Mesothelial cell of epicardium (in vitro differentiated cells): ENCODE measurements around the gene CHRFAM7A. TPM values are rescaled to one million over a fixed set of nuclear protein-coding genes. Genes with fewer than 3 reads are reported as not detected.
"Not testable (repeated sequence)": the region's sequence is repeated elsewhere in the genome, so short reads cannot be mapped to it uniquely, and the experiment has no call there.

Source experiments
- DNase-seq, 2 experiments: peaks; one replicate each; pipeline ENCODE4 v3.0.0; 2021; ENCODE audit warnings: low spot score in 2 of 2; ENCODE audit not compliant: unreplicated experiment in 2 of 2
- H3K27ac Mint-ChIP-seq: 2 replicates; pipeline ENCODE4 v1.8.0; 2021; ENCODE audit warnings: mixed read lengths
- H3K27me3 Mint-ChIP-seq: 2 replicates; pipeline ENCODE4 v1.8.0; 2021; ENCODE audit warnings: low read depth, mixed read lengths
- H3K36me3 Mint-ChIP-seq: 2 replicates; pipeline ENCODE4 v1.8.0; 2021; ENCODE audit warnings: mixed read lengths
- H3K4me1 Mint-ChIP-seq: 2 replicates; pipeline ENCODE4 v1.8.0; 2021; ENCODE audit warnings: mixed read lengths
- H3K4me3 Mint-ChIP-seq: 2 replicates; pipeline ENCODE4 v1.8.0; 2021; ENCODE audit warnings: mild to moderate bottlenecking, moderate library complexity, mixed read lengths
- H3K9me3 Mint-ChIP-seq: 2 replicates; pipeline ENCODE4 v1.8.0; 2021; ENCODE audit warnings: mixed read lengths
- total RNA-seq: library from RNA; stranded (reverse); gene quantifications from 3 replicates; pipeline ENCODE4 v1.2.1, GENCODE V29; 2021

The CHRFAM7A gene
- 0.33 to 1.5 TPM (median 0.99 TPM) in 3 replicates for total RNA-seq

GRCh38 chr15:30392766-30393663, at the start of gene CHRFAM7A:
Gene CHRFAM7A, minus strand, starts transcription at chr15:30393540. Its CDS starts 10,189 bp downstream, at chr15:30383351.
- not testable (repeated sequence) for H3K9me3 Mint-ChIP-seq, H3K4me3 Mint-ChIP-seq, H3K27me3 Mint-ChIP-seq, DNase-seq, H3K36me3 Mint-ChIP-seq, H3K4me1 Mint-ChIP-seq, H3K27ac Mint-ChIP-seq

GRCh38 chr15:30438348-30438747, 45.0 kb upstream of the CHRFAM7A start:
- not testable (repeated sequence) for H3K36me3 Mint-ChIP-seq, H3K9me3 Mint-ChIP-seq, H3K27me3 Mint-ChIP-seq, H3K4me3 Mint-ChIP-seq, H3K27ac Mint-ChIP-seq, H3K4me1 Mint-ChIP-seq, DNase-seq

GRCh38 chr15:30435878-30436277, 42.5 kb upstream of the CHRFAM7A start:
- H3K4me1 Mint-ChIP-seq, H3K36me3 Mint-ChIP-seq, DNase-seq, H3K4me3 Mint-ChIP-seq, H3K27ac Mint-ChIP-seq, H3K9me3 Mint-ChIP-seq, H3K27me3 Mint-ChIP-seq: not testable (repeated sequence)

- not testable (repeated sequence) for H3K9me3 Mint-ChIP-seq, H3K36me3 Mint-ChIP-seq, H3K4me3 Mint-ChIP-seq, H3K4me1 Mint-ChIP-seq, DNase-seq, H3K27ac Mint-ChIP-seq, H3K27me3 Mint-ChIP-seq
Observed at GRCh38 chr15:30420723-30421122, 27.4 kb upstream of the CHRFAM7A start.

GRCh38 chr15:30414160-30414559, 20.8 kb upstream of the CHRFAM7A start, which contains the start of gene GOLGA8R:
Gene GOLGA8R, minus strand, starts transcription at chr15:30414260. Its CDS starts 98 bp downstream, at chr15:30414162.
- H3K36me3 Mint-ChIP-seq, DNase-seq, H3K4me1 Mint-ChIP-seq, H3K27ac Mint-ChIP-seq, H3K9me3 Mint-ChIP-seq, H3K27me3 Mint-ChIP-seq, H3K4me3 Mint-ChIP-seq: not testable (repeated sequence)

- H3K36me3 Mint-ChIP-seq, H3K27ac Mint-ChIP-seq, H3K9me3 Mint-ChIP-seq, H3K4me1 Mint-ChIP-seq, H3K27me3 Mint-ChIP-seq, H3K4me3 Mint-ChIP-seq: not testable (repeated sequence)
- DNase-seq: peak in 1 of 2 experiments; percentile 27
Observed at GRCh38 chr15:30407636-30408035, 14.3 kb upstream of the CHRFAM7A start.

GRCh38 chr15:30398988-30399387, 5.6 kb upstream of the CHRFAM7A start:
- not testable (repeated sequence) for H3K36me3 Mint-ChIP-seq, H3K4me1 Mint-ChIP-seq, H3K27me3 Mint-ChIP-seq, H3K9me3 Mint-ChIP-seq, H3K4me3 Mint-ChIP-seq, H3K27ac Mint-ChIP-seq
- peak in 1 of 2 experiments; percentile 82 for DNase-seq

- not testable (repeated sequence) for H3K27ac Mint-ChIP-seq, H3K36me3 Mint-ChIP-seq
Observed at GRCh38 chr15:30393664-30393991, 288 bp upstream of the CHRFAM7A start.

GRCh38 chr15:30386318-30386887, 6.9 kb downstream of the CHRFAM7A start:
- H3K4me3 Mint-ChIP-seq, H3K4me1 Mint-ChIP-seq, H3K36me3 Mint-ChIP-seq, H3K27me3 Mint-ChIP-seq, H3K9me3 Mint-ChIP-seq, DNase-seq, H3K27ac Mint-ChIP-seq: not testable (repeated sequence)

More at GRCh38 chr15:30393664-30393991, 288 bp upstream of the CHRFAM7A start:
- not testable (repeated sequence) for H3K4me1 Mint-ChIP-seq, H3K4me3 Mint-ChIP-seq, DNase-seq, H3K27me3 Mint-ChIP-seq, H3K9me3 Mint-ChIP-seq

- H3K27me3 Mint-ChIP-seq, H3K9me3 Mint-ChIP-seq, H3K36me3 Mint-ChIP-seq, H3K4me3 Mint-ChIP-seq, H3K27ac Mint-ChIP-seq, H3K4me1 Mint-ChIP-seq, DNase-seq: not testable (repeated sequence)
Observed at GRCh38 chr15:30377082-30377413, 16.3 kb downstream of the CHRFAM7A start.

- H3K4me1 Mint-ChIP-seq, H3K36me3 Mint-ChIP-seq, H3K9me3 Mint-ChIP-seq, H3K4me3 Mint-ChIP-seq, H3K27me3 Mint-ChIP-seq, DNase-seq, H3K27ac Mint-ChIP-seq: not testable (repeated sequence)
Observed at GRCh38 chr15:30376375-30377081, 16.8 kb downstream of the CHRFAM7A start.

- H3K36me3 Mint-ChIP-seq, H3K27ac Mint-ChIP-seq, H3K4me1 Mint-ChIP-seq, H3K27me3 Mint-ChIP-seq, H3K4me3 Mint-ChIP-seq, DNase-seq, H3K9me3 Mint-ChIP-seq: not testable (repeated sequence)
Observed at GRCh38 chr15:30375872-30376271, 17.5 kb downstream of the CHRFAM7A start.

- not testable (repeated sequence) for H3K27me3 Mint-ChIP-seq, H3K36me3 Mint-ChIP-seq, H3K4me3 Mint-ChIP-seq, H3K4me1 Mint-ChIP-seq, H3K27ac Mint-ChIP-seq, H3K9me3 Mint-ChIP-seq, DNase-seq
Observed at GRCh38 chr15:30374862-30375261, 18.5 kb downstream of the CHRFAM7A start.

GRCh38 chr15:30368271-30368670, 25.1 kb downstream of the CHRFAM7A start:
- H3K27ac Mint-ChIP-seq, DNase-seq, H3K27me3 Mint-ChIP-seq, H3K4me1 Mint-ChIP-seq, H3K36me3 Mint-ChIP-seq, H3K9me3 Mint-ChIP-seq, H3K4me3 Mint-ChIP-seq: not testable (repeated sequence)
